LNCaP clone FGC (cell line): ENCODE measurements around the gene MKLN1.

ENCODE experiments used
- DNase-seq: peaks from one replicate; pipeline ENCODE4 v3.0.0-alpha.2; 2011; ENCODE audit warnings: low read depth
- H3K4me3 ChIP-seq: 2 replicates; pipeline ENCODE4 v1.5.1; 2011; ENCODE audit warnings: mild to moderate bottlenecking, low read depth, low read length, control low read depth
- TF ChIP-seq, protein P1 (sequence below): IDR thresholded peaks from 2 replicates; pipeline ENCODE4 v1.5.1; 2012; ENCODE audit warnings: mild to moderate bottlenecking; ENCODE audit not compliant: control insufficient read depth, insufficient read depth; ENCODE audit errors: extremely low read depth

MKLN1 gene

DNA sequence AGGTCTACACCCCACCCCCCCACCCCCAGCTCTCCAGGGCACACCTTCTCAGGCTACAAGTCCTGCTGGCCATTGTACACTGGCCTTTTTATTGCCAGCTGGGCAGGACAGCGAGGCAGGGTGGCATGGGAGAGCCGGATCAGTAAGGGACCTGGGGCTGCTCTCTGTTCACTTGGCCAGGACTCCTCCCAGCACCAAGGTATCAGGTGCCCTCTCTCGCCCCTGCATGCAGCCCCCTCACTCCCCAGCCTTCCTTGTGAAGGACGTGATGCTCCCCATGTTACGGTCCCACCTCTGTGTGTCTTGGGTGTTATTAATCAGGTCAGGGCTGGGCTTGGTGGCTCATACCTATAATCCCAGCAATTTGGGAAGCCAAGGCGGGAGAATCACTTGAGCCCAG, 202.5 kb downstream of the MKLN1 start:
- no peak for DNase-seq
- TF ChIP-seq, protein P1, sequence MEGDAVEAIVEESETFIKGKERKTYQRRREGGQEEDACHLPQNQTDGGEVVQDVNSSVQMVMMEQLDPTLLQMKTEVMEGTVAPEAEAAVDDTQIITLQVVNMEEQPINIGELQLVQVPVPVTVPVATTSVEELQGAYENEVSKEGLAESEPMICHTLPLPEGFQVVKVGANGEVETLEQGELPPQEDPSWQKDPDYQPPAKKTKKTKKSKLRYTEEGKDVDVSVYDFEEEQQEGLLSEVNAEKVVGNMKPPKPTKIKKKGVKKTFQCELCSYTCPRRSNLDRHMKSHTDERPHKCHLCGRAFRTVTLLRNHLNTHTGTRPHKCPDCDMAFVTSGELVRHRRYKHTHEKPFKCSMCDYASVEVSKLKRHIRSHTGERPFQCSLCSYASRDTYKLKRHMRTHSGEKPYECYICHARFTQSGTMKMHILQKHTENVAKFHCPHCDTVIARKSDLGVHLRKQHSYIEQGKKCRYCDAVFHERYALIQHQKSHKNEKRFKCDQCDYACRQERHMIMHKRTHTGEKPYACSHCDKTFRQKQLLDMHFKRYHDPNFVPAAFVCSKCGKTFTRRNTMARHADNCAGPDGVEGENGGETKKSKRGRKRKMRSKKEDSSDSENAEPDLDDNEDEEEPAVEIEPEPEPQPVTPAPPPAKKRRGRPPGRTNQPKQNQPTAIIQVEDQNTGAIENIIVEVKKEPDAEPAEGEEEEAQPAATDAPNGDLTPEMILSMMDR, result no peak

DNA sequence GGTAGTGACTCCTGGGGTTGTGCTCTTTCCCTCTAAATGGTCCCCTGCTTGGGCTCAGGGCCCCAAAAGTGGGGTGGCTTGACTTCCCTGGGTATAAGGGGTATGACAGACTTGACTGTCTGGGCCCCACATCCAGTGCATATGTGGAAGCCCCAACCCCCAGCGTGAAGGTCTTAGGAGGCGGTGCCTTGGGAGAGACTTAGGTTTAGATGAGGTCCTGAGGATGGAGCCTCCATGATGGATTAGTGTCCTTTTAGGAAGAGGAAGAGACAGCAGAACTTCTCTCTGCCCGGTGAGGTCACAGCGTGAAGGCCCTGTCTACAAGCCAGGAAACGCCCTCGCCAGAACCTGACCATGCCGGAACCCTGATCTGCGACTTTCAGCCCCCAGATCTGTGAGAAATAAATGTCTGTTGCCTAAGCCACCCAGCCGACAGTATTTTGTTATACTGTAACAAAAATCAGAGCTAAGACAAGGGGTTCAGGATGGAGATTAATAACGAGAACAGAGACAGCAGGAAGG, 205.0 kb downstream of the MKLN1 start:
- no peak overlapping the region for H3K4me3 ChIP-seq
- TF ChIP-seq, protein P1, result no peak
- no peak for DNase-seq

More for the DNA sequence above, 202.5 kb downstream of the MKLN1 start:
- H3K4me3 ChIP-seq, result no peak overlapping the region

DNA sequence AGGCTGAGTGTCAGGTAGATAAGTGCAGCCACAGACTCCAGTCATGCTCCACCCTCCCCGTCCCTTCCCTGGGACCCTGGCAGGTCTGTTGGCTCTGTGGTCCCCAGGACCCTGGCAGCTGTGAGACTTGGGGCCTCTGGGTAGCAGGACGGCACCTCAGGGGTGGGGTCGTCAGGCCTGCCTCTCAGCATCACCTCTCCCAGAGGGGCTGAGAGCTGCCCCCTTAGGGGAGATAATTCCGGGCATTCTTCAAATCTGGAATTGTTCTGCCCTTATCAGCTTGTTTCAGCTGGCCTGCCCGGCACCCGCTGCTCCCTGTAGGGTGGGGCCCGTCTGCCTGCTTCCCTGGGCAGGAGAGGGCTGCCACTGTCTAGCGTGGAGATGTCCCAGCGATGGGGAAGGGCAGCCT, 205.5 kb downstream of the MKLN1 start:
- no peak overlapping the region for H3K4me3 ChIP-seq
- DNase-seq, result no peak
- TF ChIP-seq, protein P1, result no peak

DNA sequence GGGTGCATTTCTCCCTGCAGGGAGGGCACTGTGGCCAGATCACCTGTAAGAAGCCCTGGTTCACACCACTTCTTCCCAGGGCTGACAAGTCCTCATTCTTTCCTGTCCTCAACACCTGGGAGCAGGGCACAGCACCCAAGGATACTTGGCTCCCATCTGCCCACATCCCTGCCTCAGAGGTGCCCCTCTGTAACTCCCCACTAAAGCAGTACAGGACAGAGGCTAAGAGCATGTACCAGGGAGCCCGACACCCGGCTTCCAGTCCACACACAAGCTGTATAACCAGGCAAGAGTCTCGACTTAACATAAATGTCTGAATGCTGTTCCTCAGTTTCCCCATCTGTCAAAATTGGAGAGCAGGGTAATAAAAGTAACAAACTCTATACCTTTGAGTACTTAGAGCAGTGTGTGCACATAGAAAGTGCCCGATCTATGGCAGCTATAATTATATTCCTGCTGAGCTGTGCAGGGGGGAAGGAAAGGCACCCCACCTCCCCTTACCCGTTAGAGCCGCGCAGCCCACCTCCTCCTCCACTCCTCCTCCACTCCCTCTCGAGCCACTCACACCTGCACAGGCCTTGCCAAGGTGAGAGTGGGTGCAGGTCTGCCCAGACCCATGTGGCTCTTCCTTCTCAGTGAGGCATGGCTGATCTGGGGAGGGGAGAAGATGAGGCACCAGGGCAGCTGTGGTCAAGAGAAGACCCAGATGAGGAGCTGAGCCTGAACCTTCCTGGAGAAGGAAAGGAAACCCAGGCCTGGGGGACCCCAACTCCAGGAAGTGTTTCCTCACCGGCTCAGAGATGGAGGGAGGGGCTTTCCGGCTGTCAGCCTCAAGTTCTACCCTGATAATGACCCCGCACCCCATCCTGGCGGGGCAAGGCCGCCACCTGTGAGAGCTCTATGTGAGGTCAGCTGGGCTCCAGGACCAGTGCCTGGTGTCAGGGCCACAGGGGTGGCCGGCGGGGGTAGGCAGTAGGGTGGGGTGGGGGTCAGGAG, 206.2 kb downstream of the MKLN1 start:
- no peak overlapping the region for H3K4me3 ChIP-seq
- no peak for DNase-seq
- TF ChIP-seq, protein P1, result no peak

DNA sequence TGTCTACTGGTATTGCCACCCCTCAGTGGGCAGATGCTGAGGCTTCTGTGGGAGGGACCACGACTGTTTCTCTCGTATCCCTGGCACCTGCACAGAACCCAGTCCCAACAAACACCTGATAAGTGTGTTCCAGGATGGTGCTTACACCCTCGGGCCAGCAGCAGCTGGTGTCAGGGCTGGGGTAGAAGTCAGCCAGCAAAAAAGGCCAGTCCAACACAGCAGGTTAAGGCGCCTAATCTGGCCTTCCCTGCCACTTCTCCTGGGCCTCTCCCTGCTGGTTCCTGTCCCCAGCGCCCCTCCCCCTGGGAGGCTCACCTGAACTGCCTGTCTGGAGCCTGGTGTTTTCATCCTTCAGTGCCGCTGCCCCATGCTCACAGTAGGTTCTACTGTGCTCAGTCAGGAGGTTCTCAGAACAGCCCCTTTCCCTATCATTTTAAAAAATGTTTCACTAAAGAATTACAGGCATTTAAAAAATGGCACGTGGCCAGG, 208.7 kb downstream of the MKLN1 start:
- H3K4me3 ChIP-seq, result no peak overlapping the region
- TF ChIP-seq, protein P1, result no peak
- DNase-seq, result no peak

DNA sequence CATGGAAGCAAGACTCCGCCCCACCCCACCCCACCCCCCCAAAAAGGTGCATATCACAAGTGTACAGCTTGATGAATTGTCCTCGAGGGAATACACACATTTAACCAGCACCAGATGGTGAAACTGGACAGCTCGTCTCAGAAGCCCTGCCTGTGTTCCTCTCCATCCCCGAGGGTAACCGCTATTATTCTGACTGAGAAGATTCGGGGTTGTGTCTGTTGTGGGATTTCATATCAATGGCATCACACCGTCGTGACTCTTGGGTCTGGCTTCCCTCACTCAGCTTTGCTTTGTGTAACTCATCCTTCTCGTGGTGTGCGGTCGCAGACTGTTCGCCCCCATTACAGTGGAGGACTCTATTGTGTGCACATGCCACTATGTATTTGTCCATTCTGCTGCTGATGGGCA, 209.9 kb downstream of the MKLN1 start:
- no peak overlapping the region for H3K4me3 ChIP-seq
- DNase-seq, result no peak
- TF ChIP-seq, protein P1, result no peak
